ENCODE measurements around the gene CAMK2D. TPM values are rescaled to one million over a fixed set of nuclear protein-coding genes. Genes with fewer than 3 reads are reported as not detected.
"Not testable (repeated sequence)": the region's sequence is repeated elsewhere in the genome, so short reads cannot be mapped to it uniquely, and the experiment has no call there.

Gene CAMK2D
- total and polyA plus RNA-seq, 7 donors: 24.3 to 78.1 (median 54.0) TPM

GRCh38 chr4:113708250-113708649 lies 53.3 kb downstream of the CAMK2D start:
- intact Hi-C loops (cut with DNase I): no loop called here
- Histone ChIP-seq H3K4me3 (no peak overlapping the region), H3K27me3 (no peaks in the 10 kb centered on the region), H3K9me3 (no peaks in the 10 kb centered on the region), H3K36me3 (no peaks in the 10 kb centered on the region), H3K27ac (peak overlapping the region in 2 of 4 donors; percentile 11 to 40), H3K4me1 (peaks cover 0 to 45% (median 32%) of the 10 kb centered on the region in 4 donors)
- WGBS, 2 donors: 4 to 35% methylated on average over 1 of the region's 1 CpG
- no peak for DNase-seq
- no peak for TF ChIP-seq CTCF (IDR thresholded peaks at IDR 0.05)
- peak in 3 of 4 donors; percentile 9 to 66 (median 65) for TF ChIP-seq POLR2AphosphoS5 (IDR thresholded peaks at IDR 0.05)

GRCh38 chr4:113707048-113707447 lies 54.5 kb downstream of the CAMK2D start:
- no peak for DNase-seq
- TF ChIP-seq POLR2AphosphoS5 (IDR thresholded peaks at IDR 0.05): no peak
- TF ChIP-seq CTCF (IDR thresholded peaks at IDR 0.05): no peak
- no peak for TF ChIP-seq EP300 (IDR thresholded peaks at IDR 0.05)
- no peak for TF ChIP-seq POLR2A (IDR thresholded peaks at IDR 0.05)
- Histone ChIP-seq H3K27me3 (no peaks in the 10 kb centered on the region), H3K4me3 (no peak overlapping the region), H3K27ac (peak overlapping the region in 2 of 4 donors; percentile 20 to 40), H3K36me3 (no peaks in the 10 kb centered on the region), H3K9me3 (no peaks in the 10 kb centered on the region), H3K4me1 (peaks cover 0 to 37% (median 29%) of the 10 kb centered on the region in 4 donors)
- WGBS, 2 donors: 82 to 91% methylated on average over 2 of the region's 2 CpGs
- intact Hi-C loops (cut with DNase I): no loop called here

GRCh38 chr4:113705097-113705496 lies 56.4 kb downstream of the CAMK2D start:
- intact Hi-C loops (cut with DNase I): not testable (repeated sequence)

GRCh38 chr4:113702596-113702995 lies 58.9 kb downstream of the CAMK2D start:
- H3K27me3 ChIP-seq; H3K36me3 ChIP-seq; intact Hi-C loops (cut with DNase I); H3K9me3 ChIP-seq; DNase-seq; H3K4me3 ChIP-seq; H3K27ac ChIP-seq: not testable (repeated sequence)
- 93 to 97% methylated on average over 3 of the region's 3 CpGs for WGBS, 2 donors
- peaks cover 0 to 28% (median 20%) of the 10 kb centered on the region in 4 donors for H3K4me1 ChIP-seq

More at GRCh38 chr4:113705097-113705496, 56.4 kb downstream of the CAMK2D start:
- not testable (repeated sequence) for H3K9me3 ChIP-seq, H3K27me3 ChIP-seq, DNase-seq, H3K4me3 ChIP-seq, H3K36me3 ChIP-seq
- 96 to 97% methylated on average over 6 of the region's 6 CpGs for WGBS, 2 donors
- H3K4me1 ChIP-seq: peaks cover 0 to 36% (median 29%) of the 10 kb centered on the region in 4 donors
- peak overlapping the region in 1 of 4 donors; percentile 40 for H3K27ac ChIP-seq

- H3K27ac ChIP-seq: peak overlapping the region in 1 of 4 donors; percentile 12
- no peak for DNase-seq
- intact Hi-C loops (cut with DNase I): no loop called here
- H3K4me3 ChIP-seq: no peak overlapping the region
- H3K27me3 ChIP-seq: no peaks in the 10 kb centered on the region
- WGBS, 2 donors: 45 to 80% methylated on average over 1 of the region's 1 CpG
- TF ChIP-seq CTCF (IDR thresholded peaks at IDR 0.05) (no peak), POLR2AphosphoS5 (IDR thresholded peaks at IDR 0.05) (no peak), POLR2A (IDR thresholded peaks at IDR 0.05) (no peak), EP300 (IDR thresholded peaks at IDR 0.05) (no peak)
- peaks cover 0 to 19% (median 14%) of the 10 kb centered on the region in 4 donors for H3K4me1 ChIP-seq
- H3K9me3 ChIP-seq: no peaks in the 10 kb centered on the region
- no peaks in the 10 kb centered on the region for H3K36me3 ChIP-seq
These were observed 60.4 kb downstream of the CAMK2D start for GRCh38 chr4:113701169-113701568.

GRCh38 chr4:113700602-113701150 lies 60.9 kb downstream of the CAMK2D start:
- peaks cover 0 to 19% (median 12%) of the 10 kb centered on the region in 4 donors for H3K4me1 ChIP-seq
- peak overlapping the region in 1 of 4 donors; percentile 12 for H3K27ac ChIP-seq
- H3K4me3 ChIP-seq: no peak overlapping the region
- TF ChIP-seq CTCF (IDR thresholded peaks at IDR 0.05) (no peak), EP300 (IDR thresholded peaks at IDR 0.05) (no peak), POLR2A (IDR thresholded peaks at IDR 0.05) (no peak), POLR2AphosphoS5 (IDR thresholded peaks at IDR 0.05) (no peak)
- no peaks in the 10 kb centered on the region for H3K36me3 ChIP-seq
- 87 to 95% methylated on average over 2 of the region's 2 CpGs for WGBS, 2 donors
- DNase-seq: no peak
- no peaks in the 10 kb centered on the region for H3K27me3 ChIP-seq
- H3K9me3 ChIP-seq: no peaks in the 10 kb centered on the region
- intact Hi-C loops (cut with DNase I): no loop called here

Measured in sigmoid colon (tissue), 7 donors.